Vagina (tissue), 2 donors: ENCODE data around the gene CD109. TPM values are rescaled to one million over a fixed set of nuclear protein-coding genes. Genes with fewer than 3 reads are reported as not detected.

ENCODE experiments used
- DNase-seq, 2 donors: peaks; one replicate each; pipeline ENCODE4 v3.0.0-alpha.2; 2017; ENCODE audit errors: extremely low spot score in 2 of 2
- H3K27ac ChIP-seq: fragments of 200-600 bp; sonication (generic); one replicate; pipeline ENCODE4 v1.5.1; 2019
- H3K27me3 ChIP-seq: fragments of 200-600 bp; sonication (generic); one replicate; pipeline ENCODE4 v1.5.1; 2019
- H3K36me3 ChIP-seq, 2 donors: fragments of 200-600 bp; sonication (generic); one replicate each; pipeline ENCODE4 v1.5.1; 2017 to 2019
- H3K4me1 ChIP-seq: fragments of 200-600 bp; sonication (generic); one replicate; pipeline ENCODE4 v1.5.1; 2019
- H3K4me3 ChIP-seq, 2 donors: fragments of 200-600 bp; sonication (generic); 1 replicate in 1 of 2; 2 replicates in 1 of 2; pipeline ENCODE4 v1.5.1; 2016 to 2019
- H3K9me3 ChIP-seq: fragments of 200-600 bp; sonication (generic); one replicate; pipeline ENCODE4 v1.5.1; 2019
- CTCF ChIP-seq, 3 experiments: fragments of 450-650 bp in 2 of 3; fragments of 200-600 bp in 1 of 3; sonication (generic) in 1 of 3; IDR thresholded peaks; one replicate each; pipeline ENCODE4 v1.5.1; 2017 to 2019; ENCODE audit warnings: antibody characterized with exemption in 3 of 3, mild to moderate bottlenecking in 2 of 3, moderate library complexity in 2 of 3
- POLR2A ChIP-seq, 2 donors: fragments of 450-650 bp; IDR thresholded peaks; one replicate each; pipeline ENCODE4 v1.6.1; 2017; ENCODE audit warnings: antibody characterized with exemption in 2 of 2, mild to moderate bottlenecking in 2 of 2, moderate library complexity in 2 of 2
- POLR2AphosphoS5 ChIP-seq, 2 donors: sonication (generic); formaldehyde crosslinking; IDR thresholded peaks; one replicate each; pipeline ENCODE4 v1.9.0; 2017; ENCODE audit warnings: antibody characterized with exemption in 2 of 2, mild to moderate bottlenecking in 2 of 2, low read depth in 1 of 2; ENCODE audit not compliant: insufficient read depth in 1 of 2
- intact Hi-C: fragments of 100-400 bp; cut with DNase I; formaldehyde crosslinking; loops from one replicate; pipeline ENCODE4 v1.15.1; 2023
- total RNA-seq: library from RNA; depleted of rRNA; stranded (reverse); fragments of >200 nt; gene quantifications from one replicate; pipeline ENCODE4 v1.2.3, GENCODE V29; 2016

CD109 gene
- total RNA-seq: 29.0 TPM

DNA sequence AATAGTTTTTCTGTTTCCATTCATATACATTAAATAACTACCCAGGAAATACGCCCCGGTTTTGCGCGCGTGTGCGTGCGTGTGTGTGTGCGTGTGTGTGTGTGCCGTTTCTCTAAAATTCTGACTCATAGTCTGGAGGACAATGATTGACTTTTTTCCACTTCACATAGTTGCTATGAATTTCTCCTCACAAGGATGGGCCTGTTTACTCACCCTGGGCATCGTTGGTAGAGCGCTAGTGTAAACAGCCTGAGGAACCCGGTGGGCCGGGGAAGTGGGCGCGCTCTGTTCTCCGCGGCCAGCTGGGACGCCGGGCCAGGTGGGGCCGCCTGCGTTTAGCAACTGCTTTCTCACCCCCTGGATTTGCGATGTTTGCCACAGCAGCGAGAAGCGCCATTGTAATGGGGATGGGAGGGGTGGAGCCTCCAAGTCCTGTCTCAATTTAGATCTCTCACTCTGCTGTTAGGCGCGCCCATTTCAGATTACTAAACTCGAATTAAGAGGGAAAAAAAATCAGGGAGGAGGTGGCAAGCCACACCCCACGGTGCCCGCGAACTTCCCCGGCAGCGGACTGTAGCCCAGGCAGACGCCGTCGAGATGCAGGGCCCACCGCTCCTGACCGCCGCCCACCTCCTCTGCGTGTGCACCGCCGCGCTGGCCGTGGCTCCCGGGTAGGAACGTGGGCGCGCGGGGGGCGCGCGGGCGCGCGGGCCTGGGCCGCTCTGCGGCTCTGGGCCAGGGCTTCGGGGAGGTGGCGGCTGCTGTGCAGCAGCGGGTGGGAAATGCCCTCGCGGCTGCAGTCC lies at the start of gene CD109:
TSS of gene CD109 (plus strand) at position 585 of the 803 bp plus-strand sequence. CDS start at position 598, 13 bp downstream.
- Histone ChIP-seq H3K36me3 (no peaks in the 10 kb centered on the region), H3K4me1 (peaks cover 23% of the 10 kb centered on the region), H3K9me3 (no peaks in the 10 kb centered on the region), H3K27ac (peak within 1 kb of the TSS; percentile 87), H3K27me3 (no peaks in the 10 kb centered on the region), H3K4me3 (peak within 1 kb of the TSS; percentile 61 to 65)
- intact Hi-C loops: no loop called here
- TF ChIP-seq POLR2A (IDR thresholded peaks at IDR 0.05) (no peak), POLR2AphosphoS5 (IDR thresholded peaks at IDR 0.05; ENCODE audit: insufficient read depth in 1 of 2, low read depth in 1 of 2) (peak in 1 of 2 donors; percentile 64), CTCF (IDR thresholded peaks at IDR 0.05) (no peak)
- DNase-seq: no peak

DNA sequence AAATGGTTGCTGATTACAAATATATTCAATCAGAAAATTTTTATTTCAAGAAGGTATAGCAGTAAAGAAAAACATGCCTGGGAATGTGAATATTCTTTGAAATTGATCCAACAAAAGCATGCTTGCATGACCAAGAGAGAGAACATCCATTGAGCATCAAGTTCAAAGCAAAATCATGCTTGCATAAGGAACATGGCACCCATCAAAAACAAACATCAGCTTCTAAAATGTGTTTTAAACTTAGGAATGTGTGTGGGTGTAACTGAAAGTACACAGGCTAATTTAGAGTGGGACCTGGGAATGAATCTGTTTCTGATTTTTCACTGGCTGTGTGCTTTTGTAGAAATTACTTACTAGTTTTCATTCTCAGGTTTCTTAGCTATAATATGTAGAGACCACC lies 47.8 kb upstream of the CD109 start:
- intact Hi-C loops: no loop called here
- H3K27ac ChIP-seq: no peak overlapping the region

GRCh38 chr6:73649783-73650182 lies 46.2 kb upstream of the CD109 start:
- Histone ChIP-seq H3K9me3 (no peaks in the 10 kb centered on the region), H3K4me1 (peaks cover 4% of the 10 kb centered on the region), H3K27me3 (no peaks in the 10 kb centered on the region), H3K27ac (no peak overlapping the region), H3K36me3 (no peaks in the 10 kb centered on the region), H3K4me3 (no peak overlapping the region)
- no peak for DNase-seq
- no peak for TF ChIP-seq POLR2AphosphoS5 (IDR thresholded peaks at IDR 0.05; ENCODE audit: insufficient read depth in 1 of 2, low read depth in 1 of 2)
- intact Hi-C loops: no loop called here

More for the DNA sequence above, 47.8 kb upstream of the CD109 start:
- TF ChIP-seq CTCF (IDR thresholded peaks at IDR 0.05) (no peak), POLR2A (IDR thresholded peaks at IDR 0.05) (no peak), POLR2AphosphoS5 (IDR thresholded peaks at IDR 0.05; ENCODE audit: insufficient read depth in 1 of 2, low read depth in 1 of 2) (no peak)
- no peak for DNase-seq
- Histone ChIP-seq H3K4me1 (no peaks in the 10 kb centered on the region), H3K36me3 (no peaks in the 10 kb centered on the region), H3K27me3 (no peaks in the 10 kb centered on the region), H3K9me3 (no peaks in the 10 kb centered on the region), H3K4me3 (no peak overlapping the region)

- TF ChIP-seq CTCF (IDR thresholded peaks at IDR 0.05) (peak in 2 of 3 experiments; percentile 34 to 38), POLR2AphosphoS5 (IDR thresholded peaks at IDR 0.05; ENCODE audit: insufficient read depth in 1 of 2, low read depth in 1 of 2) (peak in 1 of 2 donors; percentile 55), POLR2A (IDR thresholded peaks at IDR 0.05) (no peak)
- no peak for DNase-seq
- Histone ChIP-seq H3K27me3 (no peaks in the 10 kb centered on the region), H3K4me1 (peaks cover 10% of the 10 kb centered on the region), H3K36me3 (no peaks in the 10 kb centered on the region), H3K4me3 (peak overlapping the region; percentile 92 to 100), H3K9me3 (no peaks in the 10 kb centered on the region), H3K27ac (peak overlapping the region; percentile 100)
- intact Hi-C loops: no loop called here
Measured at GRCh38 chr6:73652637-73653570, 43.1 kb upstream of the CD109 start.
